SK-N-SH (cell line): Measurements from ENCODE around the gene EEF1A2. TPM values are rescaled to one million over a fixed set of nuclear protein-coding genes. Genes with fewer than 3 reads are reported as not detected.
A peak's percentile ranks its signal among the peaks of the same experiment; 100 is the strongest.

Source experiments
- CTCF ChIA-PET: fragments of 300-600, 350-600 bp; formaldehyde crosslinking; extraction: SDS; loops from one replicate; lab custom pipeline; 2021; lab: Yijun Ruan, JAX
- POLR2A ChIA-PET: fragments of 350-600 bp; sonication (Branson Sonifier 250); formaldehyde crosslinking; extraction: SDS; loops from one replicate; lab custom pipeline; 2020; ENCODE audit warnings: antibody characterized with exemption, inconsistent platforms; lab: Yijun Ruan, JAX
- DNase-seq: peaks from one replicate; pipeline ENCODE4 v3.0.0; 2012
- H2AFZ ChIP-seq: fragments of 200-600 bp; sonication (generic); 2 replicates; pipeline ENCODE4 v1.8.1; 2016; ENCODE audit warnings: antibody characterized with exemption, mild to moderate bottlenecking, low read depth
- H3F3A ChIP-seq: fragments of 200-600 bp; sonication (generic); replicated peaks from 2 replicates; pipeline ENCODE3; 2016; ENCODE audit warnings: antibody characterized with exemption, mild to moderate bottlenecking; ENCODE audit not compliant: insufficient read depth
- H3K27ac ChIP-seq, 2 experiments: fragments of 200-500 bp in 1 of 2; fragments of 200-600 bp in 1 of 2; sonication (Bioruptor generic) in 1 of 2; sonication (generic), shearing (Covaris generic) in 1 of 2; 2 replicates each; pipeline versions ENCODE4 v1.5.1 to v1.6.1; 2014 to 2016; ENCODE audit warnings: low read depth in 2 of 2, inconsistent platforms in 1 of 2, low read length in 1 of 2, mild to moderate bottlenecking in 1 of 2, mixed read lengths in 1 of 2
- H3K27me3 ChIP-seq: fragments of 200-600 bp; sonication (generic), shearing (Covaris generic); 2 replicates; pipeline ENCODE4 v1.6.1; 2016; ENCODE audit warnings: mixed run types; ENCODE audit not compliant: insufficient read depth
- H3K36me3 ChIP-seq, 2 experiments: fragments of 200-500 bp in 1 of 2; fragments of 200-600 bp in 1 of 2; sonication (Bioruptor generic) in 1 of 2; sonication (generic) in 1 of 2; replicated peaks in 1 of 2; 2 replicates each; pipeline versions ENCODE3 to v1.5.1; 2014 to 2016; ENCODE audit warnings: low read length in 1 of 2, mild to moderate bottlenecking in 1 of 2; ENCODE audit not compliant: insufficient read depth in 2 of 2, control insufficient read depth in 1 of 2
- H3K4me1 ChIP-seq, 2 experiments: fragments of 200-500 bp in 1 of 2; fragments of 200-600 bp in 1 of 2; sonication (Bioruptor generic) in 1 of 2; sonication (generic), shearing (Covaris generic) in 1 of 2; 2 replicates each; pipeline versions ENCODE4 v1.5.1 to v1.6.1; 2014 to 2016; ENCODE audit warnings: low read depth in 1 of 2, low read length in 1 of 2, mixed run types in 1 of 2; ENCODE audit not compliant: insufficient read depth in 2 of 2, control insufficient read depth in 1 of 2
- H3K4me2 ChIP-seq: fragments of 200-600 bp; sonication (generic), shearing (Covaris generic); 2 replicates; pipeline ENCODE4 v1.6.1; 2017; ENCODE audit warnings: mixed run types
- H3K4me3 ChIP-seq, 2 experiments: fragments of 200-500 bp in 1 of 2; fragments of 200-600 bp in 1 of 2; sonication (Bioruptor generic) in 1 of 2; sonication (generic), shearing (Covaris generic) in 1 of 2; 2 replicates each; pipeline versions ENCODE4 v1.5.1 to v1.8.1; 2014 to 2016; ENCODE audit warnings: low read depth in 2 of 2, inconsistent platforms in 1 of 2, low read length in 1 of 2, mild to moderate bottlenecking in 1 of 2, mixed read lengths in 1 of 2, moderate library complexity in 1 of 2
- H3K79me2 ChIP-seq: fragments of 200-600 bp; sonication (generic); 2 replicates; pipeline ENCODE4 v1.8.1; 2017; ENCODE audit warnings: mild to moderate bottlenecking; ENCODE audit not compliant: insufficient read depth
- H3K9ac ChIP-seq: fragments of 200-600 bp; sonication (generic); 2 replicates; pipeline ENCODE4 v1.6.1; 2017; ENCODE audit warnings: mixed run types
- H3K9me2 ChIP-seq: fragments of 200-600 bp; sonication (generic); 2 replicates; pipeline ENCODE4 v1.6.1; 2017; ENCODE audit warnings: mixed run types
- H3K9me3 ChIP-seq: fragments of 200-600 bp; sonication (generic); 2 replicates; pipeline ENCODE4 v1.6.1; 2017; ENCODE audit warnings: mixed run types, mild to moderate bottlenecking, moderate library complexity
- H4K20me1 ChIP-seq: fragments of 200-600 bp; sonication (generic); 2 replicates; pipeline ENCODE4 v1.6.1; 2017; ENCODE audit warnings: mild to moderate bottlenecking, mixed run types; ENCODE audit not compliant: insufficient read depth
- CHD2 ChIP-seq: fragments of 150-350 bp; IDR thresholded peaks from 2 replicates; pipeline ENCODE4 v1.6.1; 2018; ENCODE audit warnings: low read length; ENCODE audit not compliant: partially characterized antibody
- ELF1 ChIP-seq: IDR thresholded peaks from 2 replicates; pipeline ENCODE4 v1.4.0; 2012
- EP300 ChIP-seq, 2 experiments: IDR thresholded peaks; 2 replicates each; pipeline versions ENCODE4 v1.4.0 to v1.6.1; 2012; ENCODE audit warnings: borderline replicate concordance in 1 of 2, low read depth in 1 of 2, low read length in 1 of 2
- EZH2phosphoT487 ChIP-seq: fragments of 200-600 bp; sonication (generic); IDR thresholded peaks from 2 replicates; pipeline ENCODE4 v1.6.1; 2017; ENCODE audit warnings: low read depth, mixed run types, mild to moderate bottlenecking, antibody characterized with exemption, moderate library complexity, borderline replicate concordance
- FOXM1 ChIP-seq: IDR thresholded peaks from 2 replicates; pipeline ENCODE4 v1.4.0; 2012; ENCODE audit warnings: low read depth, mild to moderate bottlenecking
- GABPA ChIP-seq: IDR thresholded peaks from 2 replicates; pipeline ENCODE4 v1.4.0; 2012; ENCODE audit warnings: low read depth, mild to moderate bottlenecking
- MXI1 ChIP-seq: IDR thresholded peaks from 2 replicates; pipeline ENCODE4 v1.6.1; 2012; ENCODE audit warnings: mild to moderate bottlenecking, low read depth, low read length, improper control_type of control experiment
- NRF1 ChIP-seq: IDR thresholded peaks from 2 replicates; pipeline ENCODE4 v1.6.1; 2012; ENCODE audit warnings: low read depth, mild to moderate bottlenecking, low read length
- SIN3A ChIP-seq: IDR thresholded peaks from 2 replicates; pipeline ENCODE4 v1.6.1; 2012; ENCODE audit warnings: low read depth, mild to moderate bottlenecking, low read length, moderate library complexity, borderline replicate concordance
- SMC3 ChIP-seq: IDR thresholded peaks from 2 replicates; pipeline ENCODE4 v1.6.1; 2012; ENCODE audit warnings: low read depth, low read length, improper control_type of control experiment
- TAF1 ChIP-seq: IDR thresholded peaks from 2 replicates; pipeline ENCODE4 v1.6.1; 2012; ENCODE audit warnings: low read depth, mild to moderate bottlenecking, low read length, moderate library complexity, borderline replicate concordance
- TCF12 ChIP-seq: IDR thresholded peaks from 2 replicates; pipeline ENCODE4 v1.4.0; 2012
- TEAD4 ChIP-seq: IDR thresholded peaks from 2 replicates; pipeline ENCODE4 v1.4.0; 2012; ENCODE audit warnings: mild to moderate bottlenecking, borderline replicate concordance; ENCODE audit not compliant: insufficient read depth
- YY1 ChIP-seq: IDR thresholded peaks from 2 replicates; pipeline ENCODE4 v1.4.0; 2012; ENCODE audit warnings: low read depth, mild to moderate bottlenecking
- WGBS: methylation state at CpG from one replicate; pipeline ENCODE4 v1.1.6; 2017; ENCODE audit warnings: low lambda C conversion rate; 5-methylcytosine and 5-hydroxymethylcytosine counted together
- polyA plus RNA-seq, 3 experiments: library from polyadenylated mRNA; depleted of rRNA; stranded (reverse); fragments of >200 nt; gene quantifications; 2 replicates each; pipeline ENCODE4 v1.2.3, GENCODE V29; 2012
- TF ChIP-seq, protein P1 (sequence below): IDR thresholded peaks from 2 replicates; pipeline ENCODE4 v1.4.0; 2012; ENCODE audit warnings: low read depth
- TF ChIP-seq, protein P2 (sequence below): fragments of 200-600 bp; sonication (generic); IDR thresholded peaks from 2 replicates; pipeline ENCODE4 v1.6.1; 2017; ENCODE audit warnings: antibody characterized with exemption, mild to moderate bottlenecking, moderate library complexity
- TF ChIP-seq, protein P3 (sequence below): IDR thresholded peaks from 2 replicates; pipeline ENCODE4 v1.6.1; 2012; ENCODE audit warnings: mild to moderate bottlenecking, low read depth, low read length, moderate library complexity
- TF ChIP-seq, protein P4 (sequence below): IDR thresholded peaks from 2 replicates; pipeline ENCODE4; 2012
- TF ChIP-seq, protein P5 (sequence below): fragments of 150-350 bp; IDR thresholded peaks from 2 replicates; pipeline ENCODE4 v1.6.1; 2016; ENCODE audit warnings: mild to moderate bottlenecking, low read depth, low read length
- TF ChIP-seq, protein P6 (sequence below): IDR thresholded peaks from 2 replicates; pipeline ENCODE4 v1.4.0; 2012; ENCODE audit warnings: low read depth, borderline replicate concordance

EEF1A2 gene
- polyA plus RNA-seq, 1 of the 3 experiments (the other 2 are of a cell fraction), result 16.5 TPM

DNA sequence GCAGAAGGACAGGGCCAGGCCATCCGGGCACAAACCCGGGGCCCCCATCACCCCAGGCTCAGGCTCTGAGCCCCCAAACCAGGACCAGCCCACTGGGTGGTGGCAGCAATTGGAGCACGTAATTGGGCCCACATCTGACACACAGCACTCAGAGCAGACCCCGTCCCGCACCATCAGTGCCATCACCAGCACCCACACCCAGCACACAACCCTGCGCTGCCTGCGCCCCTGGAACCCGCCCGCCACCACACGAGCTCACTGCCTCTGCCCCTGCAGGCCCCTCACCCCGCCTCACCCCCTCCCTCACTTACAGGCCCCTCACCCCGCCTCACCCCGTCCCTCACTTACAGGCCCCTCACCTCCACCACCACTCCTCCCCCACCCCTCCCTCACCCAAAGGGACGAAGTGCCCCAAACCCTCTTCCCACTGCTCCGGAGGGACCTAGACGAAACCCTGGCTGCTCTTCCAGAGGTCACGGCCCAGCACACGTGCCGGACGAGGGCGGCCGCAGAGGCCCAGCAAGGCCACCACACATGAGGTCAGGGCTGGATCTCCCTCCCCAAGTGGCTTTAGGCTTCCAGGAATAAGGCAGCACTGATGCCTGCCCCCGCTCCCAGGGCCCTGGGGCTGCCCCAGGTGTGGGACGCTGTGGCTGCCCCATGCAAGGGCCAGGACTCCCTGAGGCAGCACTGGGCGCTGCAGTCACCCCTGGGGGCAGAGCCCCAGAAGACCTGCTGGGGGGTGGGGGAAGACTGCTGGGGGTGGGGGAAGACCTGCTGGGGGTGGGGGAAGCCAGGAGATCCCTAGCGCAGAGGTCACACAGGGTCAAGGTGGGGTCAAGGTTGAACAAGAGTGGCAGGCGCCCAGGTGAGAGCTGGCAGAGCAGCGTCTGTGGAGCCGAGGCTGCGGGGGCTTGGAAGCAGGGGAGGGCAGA lies 48.8 kb downstream of the EEF1A2 start:
- peak overlapping the region in 1 of 2 experiments; percentile 35; a peak in 1 of 4 replicates for H3K27ac ChIP-seq
- peaks cover 9 to 77% of the 10 kb centered on the region in 2 experiments; a peak in 2 of 4 replicates for H3K4me1 ChIP-seq
- no peak overlapping the region for H3K4me2 ChIP-seq
- no peak overlapping the region for H2AFZ ChIP-seq
- CTCF ChIA-PET, result interaction anchor here (0.8 to 1.0 kb wide), 2 partner anchors 15 to 141 kb away, joined by 3 read pairs; no protein-coding TSS in a partner anchor
- H3K79me2 ChIP-seq, result no peaks in the 10 kb centered on the region
- no peak for TF ChIP-seq CHD2
- no peak for TF ChIP-seq MXI1
- TF ChIP-seq, protein P1, sequence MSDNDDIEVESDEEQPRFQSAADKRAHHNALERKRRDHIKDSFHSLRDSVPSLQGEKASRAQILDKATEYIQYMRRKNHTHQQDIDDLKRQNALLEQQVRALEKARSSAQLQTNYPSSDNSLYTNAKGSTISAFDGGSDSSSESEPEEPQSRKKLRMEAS, result no peak
- no peak for TF ChIP-seq TAF1
- TF ChIP-seq, protein P2, sequence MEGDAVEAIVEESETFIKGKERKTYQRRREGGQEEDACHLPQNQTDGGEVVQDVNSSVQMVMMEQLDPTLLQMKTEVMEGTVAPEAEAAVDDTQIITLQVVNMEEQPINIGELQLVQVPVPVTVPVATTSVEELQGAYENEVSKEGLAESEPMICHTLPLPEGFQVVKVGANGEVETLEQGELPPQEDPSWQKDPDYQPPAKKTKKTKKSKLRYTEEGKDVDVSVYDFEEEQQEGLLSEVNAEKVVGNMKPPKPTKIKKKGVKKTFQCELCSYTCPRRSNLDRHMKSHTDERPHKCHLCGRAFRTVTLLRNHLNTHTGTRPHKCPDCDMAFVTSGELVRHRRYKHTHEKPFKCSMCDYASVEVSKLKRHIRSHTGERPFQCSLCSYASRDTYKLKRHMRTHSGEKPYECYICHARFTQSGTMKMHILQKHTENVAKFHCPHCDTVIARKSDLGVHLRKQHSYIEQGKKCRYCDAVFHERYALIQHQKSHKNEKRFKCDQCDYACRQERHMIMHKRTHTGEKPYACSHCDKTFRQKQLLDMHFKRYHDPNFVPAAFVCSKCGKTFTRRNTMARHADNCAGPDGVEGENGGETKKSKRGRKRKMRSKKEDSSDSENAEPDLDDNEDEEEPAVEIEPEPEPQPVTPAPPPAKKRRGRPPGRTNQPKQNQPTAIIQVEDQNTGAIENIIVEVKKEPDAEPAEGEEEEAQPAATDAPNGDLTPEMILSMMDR, result no peak
- TF ChIP-seq EP300 (IDR thresholded peaks at IDR 0.05; ENCODE audit: borderline replicate concordance in 1 of 2, low read depth in 1 of 2, low read length in 1 of 2), result no peak
- TF ChIP-seq, protein P3, sequence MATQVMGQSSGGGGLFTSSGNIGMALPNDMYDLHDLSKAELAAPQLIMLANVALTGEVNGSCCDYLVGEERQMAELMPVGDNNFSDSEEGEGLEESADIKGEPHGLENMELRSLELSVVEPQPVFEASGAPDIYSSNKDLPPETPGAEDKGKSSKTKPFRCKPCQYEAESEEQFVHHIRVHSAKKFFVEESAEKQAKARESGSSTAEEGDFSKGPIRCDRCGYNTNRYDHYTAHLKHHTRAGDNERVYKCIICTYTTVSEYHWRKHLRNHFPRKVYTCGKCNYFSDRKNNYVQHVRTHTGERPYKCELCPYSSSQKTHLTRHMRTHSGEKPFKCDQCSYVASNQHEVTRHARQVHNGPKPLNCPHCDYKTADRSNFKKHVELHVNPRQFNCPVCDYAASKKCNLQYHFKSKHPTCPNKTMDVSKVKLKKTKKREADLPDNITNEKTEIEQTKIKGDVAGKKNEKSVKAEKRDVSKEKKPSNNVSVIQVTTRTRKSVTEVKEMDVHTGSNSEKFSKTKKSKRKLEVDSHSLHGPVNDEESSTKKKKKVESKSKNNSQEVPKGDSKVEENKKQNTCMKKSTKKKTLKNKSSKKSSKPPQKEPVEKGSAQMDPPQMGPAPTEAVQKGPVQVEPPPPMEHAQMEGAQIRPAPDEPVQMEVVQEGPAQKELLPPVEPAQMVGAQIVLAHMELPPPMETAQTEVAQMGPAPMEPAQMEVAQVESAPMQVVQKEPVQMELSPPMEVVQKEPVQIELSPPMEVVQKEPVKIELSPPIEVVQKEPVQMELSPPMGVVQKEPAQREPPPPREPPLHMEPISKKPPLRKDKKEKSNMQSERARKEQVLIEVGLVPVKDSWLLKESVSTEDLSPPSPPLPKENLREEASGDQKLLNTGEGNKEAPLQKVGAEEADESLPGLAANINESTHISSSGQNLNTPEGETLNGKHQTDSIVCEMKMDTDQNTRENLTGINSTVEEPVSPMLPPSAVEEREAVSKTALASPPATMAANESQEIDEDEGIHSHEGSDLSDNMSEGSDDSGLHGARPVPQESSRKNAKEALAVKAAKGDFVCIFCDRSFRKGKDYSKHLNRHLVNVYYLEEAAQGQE, result no peak
- TF ChIP-seq, protein P4, sequence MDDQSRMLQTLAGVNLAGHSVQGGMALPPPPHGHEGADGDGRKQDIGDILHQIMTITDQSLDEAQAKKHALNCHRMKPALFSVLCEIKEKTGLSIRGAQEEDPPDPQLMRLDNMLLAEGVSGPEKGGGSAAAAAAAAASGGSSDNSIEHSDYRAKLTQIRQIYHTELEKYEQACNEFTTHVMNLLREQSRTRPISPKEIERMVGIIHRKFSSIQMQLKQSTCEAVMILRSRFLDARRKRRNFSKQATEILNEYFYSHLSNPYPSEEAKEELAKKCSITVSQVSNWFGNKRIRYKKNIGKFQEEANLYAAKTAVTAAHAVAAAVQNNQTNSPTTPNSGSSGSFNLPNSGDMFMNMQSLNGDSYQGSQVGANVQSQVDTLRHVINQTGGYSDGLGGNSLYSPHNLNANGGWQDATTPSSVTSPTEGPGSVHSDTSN, result no peak
- TF ChIP-seq, protein P5, sequence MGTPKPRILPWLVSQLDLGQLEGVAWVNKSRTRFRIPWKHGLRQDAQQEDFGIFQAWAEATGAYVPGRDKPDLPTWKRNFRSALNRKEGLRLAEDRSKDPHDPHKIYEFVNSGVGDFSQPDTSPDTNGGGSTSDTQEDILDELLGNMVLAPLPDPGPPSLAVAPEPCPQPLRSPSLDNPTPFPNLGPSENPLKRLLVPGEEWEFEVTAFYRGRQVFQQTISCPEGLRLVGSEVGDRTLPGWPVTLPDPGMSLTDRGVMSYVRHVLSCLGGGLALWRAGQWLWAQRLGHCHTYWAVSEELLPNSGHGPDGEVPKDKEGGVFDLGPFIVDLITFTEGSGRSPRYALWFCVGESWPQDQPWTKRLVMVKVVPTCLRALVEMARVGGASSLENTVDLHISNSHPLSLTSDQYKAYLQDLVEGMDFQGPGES, result no peak
- TF ChIP-seq ELF1, result no peak
- TF ChIP-seq NRF1, result no peak
- no peak for TF ChIP-seq SIN3A
- TF ChIP-seq SMC3, result no peak
- TF ChIP-seq YY1, result no peak
- no peak for TF ChIP-seq FOXM1
- no peak for TF ChIP-seq GABPA
- TF ChIP-seq TEAD4, result no peak
- no peak for TF ChIP-seq EZH2phosphoT487
- TF ChIP-seq TCF12, result no peak
- TF ChIP-seq, protein P6, sequence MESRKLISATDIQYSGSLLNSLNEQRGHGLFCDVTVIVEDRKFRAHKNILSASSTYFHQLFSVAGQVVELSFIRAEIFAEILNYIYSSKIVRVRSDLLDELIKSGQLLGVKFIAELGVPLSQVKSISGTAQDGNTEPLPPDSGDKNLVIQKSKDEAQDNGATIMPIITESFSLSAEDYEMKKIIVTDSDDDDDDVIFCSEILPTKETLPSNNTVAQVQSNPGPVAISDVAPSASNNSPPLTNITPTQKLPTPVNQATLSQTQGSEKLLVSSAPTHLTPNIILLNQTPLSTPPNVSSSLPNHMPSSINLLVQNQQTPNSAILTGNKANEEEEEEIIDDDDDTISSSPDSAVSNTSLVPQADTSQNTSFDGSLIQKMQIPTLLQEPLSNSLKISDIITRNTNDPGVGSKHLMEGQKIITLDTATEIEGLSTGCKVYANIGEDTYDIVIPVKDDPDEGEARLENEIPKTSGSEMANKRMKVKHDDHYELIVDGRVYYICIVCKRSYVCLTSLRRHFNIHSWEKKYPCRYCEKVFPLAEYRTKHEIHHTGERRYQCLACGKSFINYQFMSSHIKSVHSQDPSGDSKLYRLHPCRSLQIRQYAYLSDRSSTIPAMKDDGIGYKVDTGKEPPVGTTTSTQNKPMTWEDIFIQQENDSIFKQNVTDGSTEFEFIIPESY, result no peak
- H3K9me2 ChIP-seq, result no peaks in the 10 kb centered on the region
- peak; percentile 62 for DNase-seq
- H4K20me1 ChIP-seq, result no peaks in the 10 kb centered on the region
- no peaks in the 10 kb centered on the region for H3K36me3 ChIP-seq
- 77% methylated on average over 23 of the region's 30 CpGs for WGBS
- no peak overlapping the region for H3K4me3 ChIP-seq
- no peaks in the 10 kb centered on the region for H3K27me3 ChIP-seq
- H3K9ac ChIP-seq, result no peak overlapping the region
- H3F3A ChIP-seq, result no peaks in the 10 kb centered on the region
- POLR2A ChIA-PET, result no interaction called here
- H3K9me3 ChIP-seq, result no peaks in the 10 kb centered on the region
